Measurements from ENCODE around the gene THUMPD2.

The THUMPD2 gene

GRCh38 chr2:39718483-39718882, 60.6 kb downstream of the THUMPD2 start:
- no peak for DNase-seq (ENCODE audit: low spot score)

GRCh38 chr2:39717067-39717466, 62.0 kb downstream of the THUMPD2 start:
- no peak for DNase-seq (ENCODE audit: low spot score)

- no peak for DNase-seq (ENCODE audit: low spot score)
Observed at GRCh38 chr2:39715822-39716221, 63.2 kb downstream of the THUMPD2 start.

- no peak for DNase-seq (ENCODE audit: low spot score)
Observed at GRCh38 chr2:39715095-39715494, 64.0 kb downstream of the THUMPD2 start.

- DNase-seq (ENCODE audit: low spot score), result no peak
Observed at GRCh38 chr2:39712953-39713352, 66.1 kb downstream of the THUMPD2 start.

- no peak for DNase-seq (ENCODE audit: low spot score)
Observed at GRCh38 chr2:39710807-39711206, 68.3 kb downstream of the THUMPD2 start.

GRCh38 chr2:39708003-39708402, 71.1 kb downstream of the THUMPD2 start:
- no peak for DNase-seq (ENCODE audit: low spot score)

- DNase-seq (ENCODE audit: low spot score), result no peak
Observed at GRCh38 chr2:39706945-39707344, 72.1 kb downstream of the THUMPD2 start.

GRCh38 chr2:39706312-39706711, 72.7 kb downstream of the THUMPD2 start:
- no peak for DNase-seq (ENCODE audit: low spot score)

- DNase-seq (ENCODE audit: low spot score), result no peak
Observed at GRCh38 chr2:39705638-39706037, 73.4 kb downstream of the THUMPD2 start.

- DNase-seq (ENCODE audit: low spot score), result no peak
Observed at GRCh38 chr2:39704540-39704939, 74.5 kb downstream of the THUMPD2 start.

GRCh38 chr2:39703181-39703872, 75.7 kb downstream of the THUMPD2 start:
- no peak for DNase-seq (ENCODE audit: low spot score)

GRCh38 chr2:39701137-39701536, 77.9 kb downstream of the THUMPD2 start:
- DNase-seq (ENCODE audit: low spot score), result no peak

GRCh38 chr2:39697454-39697853, 81.6 kb downstream of the THUMPD2 start:
- no peak for DNase-seq (ENCODE audit: low spot score)

GRCh38 chr2:39696838-39697237, 82.2 kb downstream of the THUMPD2 start:
- DNase-seq (ENCODE audit: low spot score), result peak; percentile 51

GRCh38 chr2:39696101-39696553, 82.9 kb downstream of the THUMPD2 start:
- peak; percentile 38 for DNase-seq (ENCODE audit: low spot score)

- no peak for DNase-seq (ENCODE audit: low spot score)
Observed at GRCh38 chr2:39693245-39693644, 85.8 kb downstream of the THUMPD2 start.

- DNase-seq (ENCODE audit: low spot score), result no peak
Observed at GRCh38 chr2:39689876-39690275, 89.2 kb downstream of the THUMPD2 start.

GRCh38 chr2:39689272-39689841, 89.7 kb downstream of the THUMPD2 start:
- DNase-seq (ENCODE audit: low spot score), result no peak

GRCh38 chr2:39688181-39688580, 90.9 kb downstream of the THUMPD2 start:
- no peak for DNase-seq (ENCODE audit: low spot score)

GRCh38 chr2:39686456-39686855, 92.6 kb downstream of the THUMPD2 start:
- DNase-seq (ENCODE audit: low spot score), result no peak

Measured in hepatic stellate cell (primary cell).